Stimulated activated CD4-positive, alpha-beta T cell treated with anti-CD3 and anti-CD28 coated beads, Interleukin-15, amount 100 ng/mL, for 1 hour (primary cell): Measurements from ENCODE around the gene PPP1R7.
"Not testable (repeated sequence)": the region's sequence is repeated elsewhere in the genome, so short reads cannot be mapped to it uniquely, and the experiment has no call there.

Experiments used
- DNase-seq, 2 donors: peaks; one replicate each; pipeline ENCODE4 v3.0.0-alpha.2; 2020; ENCODE audit warnings: low read depth in 1 of 2, low spot score in 1 of 2

Gene PPP1R7

GRCh38 chr2:241190291-241190981 lies 40.2 kb downstream of the PPP1R7 start:
- no peak for DNase-seq

GRCh38 chr2:241191081-241191480 lies 40.8 kb downstream of the PPP1R7 start:
- no peak for DNase-seq

- DNase-seq: no peak
Measured at GRCh38 chr2:241193271-241193670, 43.0 kb downstream of the PPP1R7 start.

- DNase-seq: no peak
Measured at GRCh38 chr2:241194811-241195210, 44.5 kb downstream of the PPP1R7 start.

- no peak for DNase-seq
Measured at GRCh38 chr2:241195506-241196130, 45.4 kb downstream of the PPP1R7 start.

- DNase-seq: not testable (repeated sequence)
Measured at GRCh38 chr2:241197246-241197645, 47.0 kb downstream of the PPP1R7 start.

GRCh38 chr2:241197947-241198346 lies 47.7 kb downstream of the PPP1R7 start:
- DNase-seq: no peak

GRCh38 chr2:241198381-241199279 lies 48.4 kb downstream of the PPP1R7 start:
- no peak for DNase-seq

GRCh38 chr2:241199286-241199685 lies 49.0 kb downstream of the PPP1R7 start:
- DNase-seq: no peak

- DNase-seq: no peak
Measured at GRCh38 chr2:241199897-241200821, 49.9 kb downstream of the PPP1R7 start.

GRCh38 chr2:241200822-241201395 lies 50.6 kb downstream of the PPP1R7 start:
- no peak for DNase-seq

- DNase-seq: no peak
Measured at GRCh38 chr2:241201445-241202267, 51.4 kb downstream of the PPP1R7 start.

GRCh38 chr2:241202268-241202585 lies 52.0 kb downstream of the PPP1R7 start:
- DNase-seq: no peak

GRCh38 chr2:241202681-241203080 lies 52.4 kb downstream of the PPP1R7 start:
- no peak for DNase-seq

- no peak for DNase-seq
Measured at GRCh38 chr2:241203218-241204009, 53.1 kb downstream of the PPP1R7 start.

- DNase-seq: no peak
Measured at GRCh38 chr2:241204010-241204384, 53.7 kb downstream of the PPP1R7 start.

- DNase-seq: no peak
Measured at GRCh38 chr2:241204490-241204889, 54.2 kb downstream of the PPP1R7 start.

GRCh38 chr2:241205086-241205485 lies 54.8 kb downstream of the PPP1R7 start:
- no peak for DNase-seq

GRCh38 chr2:241207151-241207550 lies 56.9 kb downstream of the PPP1R7 start:
- DNase-seq: no peak
